C4-2B (cell line): ENCODE results near the gene COG6.

Source experiments
- H3K27ac ChIP-seq: fragments of 450-650 bp; 2 replicates; pipeline ENCODE4 v1.5.1; 2017
- CTCF ChIP-seq: fragments of 450-650 bp; conservative IDR thresholded peaks from 2 replicates; pipeline ENCODE4 v1.5.1; 2017; ENCODE audit warnings: mild to moderate bottlenecking
- ZFX ChIP-seq: fragments of 450-650 bp; IDR thresholded peaks from 2 replicates; pipeline ENCODE4 v1.6.1; 2017

COG6 gene

GRCh38 chr13:39655041-39655568, 357 bp upstream of the COG6 start:
- H3K27ac ChIP-seq = peak overlapping the region; percentile 82
- TF ChIP-seq ZFX (no peak), CTCF (no peak)

- peak overlapping the region; percentile 82 for H3K27ac ChIP-seq
- TF ChIP-seq CTCF (no peak), ZFX (no peak)
Measured at GRCh38 chr13:39656325-39656677, 839 bp downstream of the COG6 start.

- no peak overlapping the region for H3K27ac ChIP-seq
- TF ChIP-seq CTCF = no peak
- no peak for TF ChIP-seq ZFX
Measured at GRCh38 chr13:39663508-39663907, 8.0 kb downstream of the COG6 start.

- TF ChIP-seq ZFX (no peak), CTCF (no peak)
Measured at GRCh38 chr13:39663958-39664357, 8.5 kb downstream of the COG6 start.

GRCh38 chr13:39665763-39666162, 10.3 kb downstream of the COG6 start:
- no peak overlapping the region for H3K27ac ChIP-seq
- TF ChIP-seq ZFX (no peak), CTCF (no peak)

More at GRCh38 chr13:39663958-39664357, 8.5 kb downstream of the COG6 start:
- H3K27ac ChIP-seq = no peak overlapping the region

- no peak for TF ChIP-seq CTCF
- TF ChIP-seq ZFX = no peak
- H3K27ac ChIP-seq = no peak overlapping the region
Measured at GRCh38 chr13:39670445-39670844, 15.0 kb downstream of the COG6 start.

- TF ChIP-seq CTCF (no peak), ZFX (no peak)
- H3K27ac ChIP-seq = no peak overlapping the region
Measured at GRCh38 chr13:39672378-39673132, 17.1 kb downstream of the COG6 start.
